DND-41 (cell line): Measurements from ENCODE around the gene PRDM5.

Source experiments
- EZH2 ChIP-seq: IDR thresholded peaks from 3 replicates; pipeline ENCODE4 v1.6.1; 2012; ENCODE audit warnings: borderline replicate concordance, low read depth, mild to moderate bottlenecking, moderate library complexity, low read length, inconsistent platforms; ENCODE audit not compliant: severe bottlenecking
- TF ChIP-seq, protein P1 (sequence below): IDR thresholded peaks from 2 replicates; pipeline ENCODE4 v1.5.1; 2012; ENCODE audit warnings: borderline replicate concordance, low read length, moderate library complexity, mild to moderate bottlenecking; ENCODE audit not compliant: poor library complexity, severe bottlenecking; ENCODE audit errors: extremely low read depth

DNA sequence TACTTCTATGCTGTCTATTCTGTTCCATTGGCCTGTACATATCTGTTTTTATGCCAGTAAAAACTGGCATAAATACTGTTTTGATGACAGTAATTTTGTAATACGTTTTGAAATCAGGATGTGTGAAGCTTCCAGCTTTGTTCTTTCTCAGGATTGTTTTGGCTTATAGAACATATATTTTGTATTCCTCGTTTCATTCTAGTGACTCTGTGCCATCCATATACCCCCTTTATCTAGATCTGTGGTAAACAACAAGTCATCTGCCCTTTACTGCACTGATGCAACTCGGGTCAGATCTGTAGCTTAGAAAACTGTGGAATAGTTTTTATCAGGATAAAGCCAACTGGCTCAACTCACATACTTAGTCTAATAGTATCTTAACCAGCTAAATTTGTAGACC lies 233.7 kb downstream of the PRDM5 start:
- TF ChIP-seq, protein P1, sequence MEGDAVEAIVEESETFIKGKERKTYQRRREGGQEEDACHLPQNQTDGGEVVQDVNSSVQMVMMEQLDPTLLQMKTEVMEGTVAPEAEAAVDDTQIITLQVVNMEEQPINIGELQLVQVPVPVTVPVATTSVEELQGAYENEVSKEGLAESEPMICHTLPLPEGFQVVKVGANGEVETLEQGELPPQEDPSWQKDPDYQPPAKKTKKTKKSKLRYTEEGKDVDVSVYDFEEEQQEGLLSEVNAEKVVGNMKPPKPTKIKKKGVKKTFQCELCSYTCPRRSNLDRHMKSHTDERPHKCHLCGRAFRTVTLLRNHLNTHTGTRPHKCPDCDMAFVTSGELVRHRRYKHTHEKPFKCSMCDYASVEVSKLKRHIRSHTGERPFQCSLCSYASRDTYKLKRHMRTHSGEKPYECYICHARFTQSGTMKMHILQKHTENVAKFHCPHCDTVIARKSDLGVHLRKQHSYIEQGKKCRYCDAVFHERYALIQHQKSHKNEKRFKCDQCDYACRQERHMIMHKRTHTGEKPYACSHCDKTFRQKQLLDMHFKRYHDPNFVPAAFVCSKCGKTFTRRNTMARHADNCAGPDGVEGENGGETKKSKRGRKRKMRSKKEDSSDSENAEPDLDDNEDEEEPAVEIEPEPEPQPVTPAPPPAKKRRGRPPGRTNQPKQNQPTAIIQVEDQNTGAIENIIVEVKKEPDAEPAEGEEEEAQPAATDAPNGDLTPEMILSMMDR = no peak
- TF ChIP-seq EZH2 = no peak
